Mesenteric fat pad (tissue), 1 donor: Measurements from ENCODE around the gene EXD3. TPM values are rescaled to one million over a fixed set of nuclear protein-coding genes. Genes with fewer than 3 reads are reported as not detected.

ENCODE experiments used
- DNase-seq: peaks from one replicate; pipeline ENCODE4 v3.0.0-alpha.2; 2020; ENCODE audit warnings: low spot score
- total RNA-seq: library from RNA; stranded (reverse); fragmentation: NEBNext Ultra II Directional; extraction: Animal tissue kit (Norgen Biotek cat#: 25700); gene quantifications from one replicate; pipeline ENCODE4 v1.2.1, GENCODE V29; 2021
- donor health status: DM: yes; HTN: yes; CAD: no.

The EXD3 gene
- total RNA-seq, 1 donor from 2014 or later = 14.9 TPM

DNA sequence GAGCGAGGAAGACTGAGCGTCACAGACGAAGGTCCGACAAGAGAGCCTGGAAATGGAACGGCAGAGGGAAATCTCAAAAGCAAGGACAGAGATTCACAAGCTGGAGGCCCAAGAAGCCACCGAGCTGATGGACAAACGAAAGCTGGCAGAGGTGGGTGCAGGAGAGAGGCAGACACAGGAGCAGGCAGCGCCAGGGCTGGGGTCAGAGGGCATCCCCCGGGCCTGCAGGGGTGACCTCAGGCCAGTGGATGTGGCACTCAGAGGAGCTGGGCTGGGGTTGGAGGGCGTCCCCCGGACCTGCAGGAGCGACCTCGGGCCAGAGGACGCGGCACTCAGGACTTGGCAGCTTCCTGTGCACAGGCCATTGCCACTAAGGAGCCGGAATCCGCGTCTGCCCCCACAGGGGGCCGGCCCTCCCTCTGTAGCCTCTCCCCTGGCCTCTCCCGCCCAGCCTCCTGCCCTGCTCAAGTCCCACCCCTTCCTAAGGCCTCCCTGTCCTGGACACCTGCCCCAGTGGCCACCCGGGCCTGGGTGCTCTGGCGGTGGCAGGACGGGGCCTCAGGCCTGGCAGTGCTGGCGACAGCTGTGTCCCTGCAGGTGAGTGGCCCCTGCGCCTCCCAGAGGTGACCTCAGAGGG, 40.4 kb downstream of the EXD3 start:
- peak; percentile 82 for DNase-seq

DNA sequence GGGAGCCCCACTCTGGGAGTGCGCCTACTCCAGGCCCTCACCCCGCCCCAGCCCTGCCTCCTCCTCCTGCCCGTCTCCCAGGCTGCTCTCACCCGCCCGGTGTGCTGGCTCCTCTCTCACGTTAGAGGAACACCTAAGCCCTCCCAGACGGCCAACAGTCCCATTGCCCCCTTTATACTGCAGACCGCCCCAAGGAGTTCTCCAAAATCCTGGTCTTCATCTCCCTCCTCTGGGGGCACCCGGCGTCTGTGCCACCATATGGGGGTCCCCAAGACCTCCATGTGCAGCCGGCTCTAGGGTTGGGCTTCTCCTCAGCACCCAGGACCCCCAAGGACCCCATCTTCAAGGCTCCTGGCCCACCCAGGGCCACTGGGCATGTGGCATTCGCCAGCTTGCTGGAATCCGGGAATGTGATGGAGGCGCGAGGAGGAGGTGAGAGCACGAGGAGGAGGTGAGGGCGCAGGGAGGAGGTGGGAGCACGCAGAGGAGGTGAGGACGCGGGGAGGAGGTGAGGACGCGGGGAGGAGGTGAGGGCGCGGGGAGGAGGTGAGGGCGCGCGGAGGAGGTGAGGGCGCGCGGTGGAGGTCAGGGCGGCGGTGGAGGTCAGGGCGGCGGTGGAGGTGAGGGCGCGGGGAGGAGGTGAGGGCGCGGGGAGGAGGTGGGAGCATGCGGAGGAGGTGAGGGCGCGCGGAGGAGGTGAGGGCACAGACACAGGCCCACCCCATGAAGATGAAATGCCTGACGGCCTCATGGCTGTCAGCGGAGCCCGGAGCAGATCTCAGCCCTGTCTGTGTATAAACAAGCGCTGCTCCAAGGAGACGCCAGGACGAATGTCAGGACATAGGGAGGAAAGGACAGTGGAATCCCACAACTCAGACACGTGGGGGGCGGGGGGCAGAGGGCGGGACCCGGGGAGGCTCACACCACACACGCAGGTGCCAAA, 41.2 kb downstream of the EXD3 start:
- peak; percentile 87 for DNase-seq

DNA sequence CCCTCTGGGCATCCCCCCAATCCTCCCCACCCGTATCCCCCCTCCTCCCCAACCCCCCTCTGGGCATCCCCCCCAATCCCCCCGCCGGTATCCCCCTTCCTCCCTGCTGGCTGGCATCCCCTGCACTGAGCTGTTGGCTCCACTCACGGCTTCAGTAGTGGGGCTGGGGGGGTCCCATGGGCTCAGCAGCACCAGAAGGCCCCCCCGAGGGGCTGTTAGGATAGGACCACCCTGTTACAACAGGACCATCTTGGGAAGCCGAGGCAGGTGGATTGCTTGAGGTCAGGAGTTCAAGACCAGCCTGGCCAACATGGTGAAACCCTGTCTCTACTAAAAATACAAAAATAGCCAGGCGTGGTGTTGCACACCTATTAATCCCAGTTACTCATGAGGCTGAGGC, 42.4 kb downstream of the EXD3 start:
- peak; percentile 62 for DNase-seq

DNA sequence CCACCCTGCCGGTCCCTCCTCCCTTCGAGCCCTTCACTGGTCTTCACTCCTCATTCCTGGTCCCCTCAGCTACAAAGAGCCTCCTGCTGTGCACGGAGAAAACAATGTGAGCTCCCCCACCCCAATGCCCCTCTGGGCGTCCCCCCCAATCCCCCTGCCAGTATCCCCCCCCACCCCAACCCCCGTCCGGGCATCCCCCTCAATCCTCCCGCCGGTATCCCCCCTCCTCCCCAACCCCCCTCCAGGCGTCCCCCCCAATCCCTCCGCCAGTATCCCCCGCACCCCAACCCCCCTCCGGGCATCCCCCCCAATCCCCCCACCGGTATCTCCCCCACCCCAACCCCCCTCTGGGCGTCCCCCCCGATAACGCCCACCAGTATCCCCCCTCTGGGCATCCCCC, 42.8 kb downstream of the EXD3 start:
- DNase-seq = no peak

DNA sequence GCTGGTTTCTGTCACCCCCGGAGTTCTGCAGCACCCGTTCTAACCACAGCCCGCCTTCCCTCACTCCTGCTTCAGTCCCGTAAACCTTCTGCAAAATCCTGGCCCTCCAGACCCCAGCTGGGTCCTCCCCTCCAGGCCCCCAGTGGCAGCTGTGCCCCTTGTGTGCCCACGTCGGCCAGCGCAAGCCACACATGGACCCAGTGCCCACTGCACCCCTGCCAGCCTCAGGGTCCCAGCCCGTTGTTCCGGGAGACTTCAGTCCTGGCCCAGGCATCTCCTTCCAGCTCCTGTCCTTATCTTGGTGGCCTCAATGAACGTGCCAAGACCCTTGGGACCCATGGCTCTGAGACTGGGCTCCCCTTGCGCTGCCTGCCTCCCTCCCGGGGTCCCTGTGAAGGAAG, 43.2 kb downstream of the EXD3 start:
- peak; percentile 83 for DNase-seq

DNA sequence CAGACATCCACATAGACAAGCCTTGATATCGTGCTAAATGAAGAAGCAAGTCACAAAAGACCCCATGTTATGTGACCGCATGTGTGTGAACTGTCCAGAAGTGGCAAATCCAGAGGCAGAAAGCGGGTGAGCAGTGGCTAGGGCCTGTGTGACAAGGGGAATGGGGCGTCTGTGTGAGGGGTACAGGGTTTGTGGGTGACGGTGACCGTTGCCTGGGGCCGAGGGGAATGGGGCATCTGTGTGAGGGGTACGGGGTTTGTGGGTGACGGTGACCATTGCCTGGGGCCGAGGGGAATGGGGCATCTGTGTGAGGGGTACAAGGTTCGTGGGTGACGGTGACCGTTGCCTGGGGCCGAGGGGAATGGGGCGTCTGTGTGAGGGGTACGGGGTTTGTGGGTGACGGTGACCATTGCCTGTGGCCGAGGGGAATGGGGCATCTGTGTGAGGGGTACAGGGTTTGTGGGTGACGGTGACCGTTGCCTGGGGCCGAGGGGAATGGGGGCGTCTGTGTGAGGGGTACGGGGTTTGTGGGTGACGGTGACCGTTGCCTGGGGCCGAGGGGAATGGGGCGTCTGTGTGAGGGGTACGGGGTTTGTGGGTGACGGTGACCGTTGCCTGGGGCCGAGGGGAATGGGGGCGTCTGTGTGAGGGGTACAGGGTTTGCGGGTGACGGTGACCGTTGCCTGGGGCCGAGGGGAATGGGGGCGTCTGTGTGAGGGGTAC, 44.1 kb downstream of the EXD3 start:
- peak; percentile 78 for DNase-seq

DNA sequence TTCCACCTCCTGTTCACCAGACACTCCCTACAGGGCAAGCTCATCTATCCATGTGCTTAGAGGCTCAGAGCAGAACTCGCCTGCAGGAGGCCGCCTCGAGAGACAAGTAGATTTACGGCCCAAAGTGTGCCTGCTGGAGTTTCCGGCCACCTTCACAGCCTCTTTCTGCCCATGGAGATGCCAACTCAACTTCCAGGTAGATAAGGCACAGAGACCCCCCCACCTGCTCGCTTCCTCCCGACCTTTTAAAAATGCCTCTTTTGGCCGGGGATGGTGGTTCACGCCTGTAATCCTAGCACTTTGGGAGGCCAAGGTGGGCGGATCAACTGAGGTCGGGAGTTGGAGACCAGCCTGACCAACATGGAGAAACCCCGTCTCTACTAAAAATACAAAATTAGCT, 46.6 kb downstream of the EXD3 start:
- DNase-seq = peak; percentile 64

DNA sequence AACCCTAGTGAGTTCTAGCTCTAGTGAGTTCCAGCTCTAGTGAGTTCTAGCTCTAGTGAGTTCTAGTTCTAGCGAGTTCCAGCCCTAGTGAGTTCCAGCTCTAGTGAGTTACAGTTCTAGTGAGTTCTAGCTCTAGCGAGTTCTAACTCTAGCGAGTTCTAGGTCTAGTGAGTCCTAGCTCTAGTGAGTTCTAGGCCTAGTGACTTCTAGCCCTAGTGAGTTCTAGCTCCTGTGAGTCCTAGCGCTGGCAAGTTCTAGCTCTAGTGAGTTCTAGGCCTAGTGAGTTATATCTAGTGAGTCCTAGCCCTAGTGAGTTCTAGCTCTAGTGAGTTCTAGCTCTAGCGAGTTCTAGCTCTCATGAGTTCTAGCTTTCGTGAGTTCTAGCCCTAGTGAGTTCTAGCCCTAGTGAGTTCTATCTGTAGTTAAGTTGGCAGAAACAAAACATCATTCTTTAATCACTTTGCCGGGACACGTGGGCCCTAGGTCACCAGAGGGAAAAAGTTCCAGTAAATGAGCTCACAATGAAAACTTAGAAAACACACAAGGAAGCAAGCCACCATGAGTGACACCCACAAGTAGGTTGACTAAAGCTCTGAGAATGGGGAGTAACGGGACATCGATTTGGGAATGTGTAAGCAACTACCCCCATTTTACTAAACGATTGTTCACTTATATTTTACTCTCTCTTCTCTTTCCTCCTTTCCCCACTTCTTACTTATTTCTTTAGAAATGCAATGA, 47.5 kb downstream of the EXD3 start:
- DNase-seq = no peak

DNA sequence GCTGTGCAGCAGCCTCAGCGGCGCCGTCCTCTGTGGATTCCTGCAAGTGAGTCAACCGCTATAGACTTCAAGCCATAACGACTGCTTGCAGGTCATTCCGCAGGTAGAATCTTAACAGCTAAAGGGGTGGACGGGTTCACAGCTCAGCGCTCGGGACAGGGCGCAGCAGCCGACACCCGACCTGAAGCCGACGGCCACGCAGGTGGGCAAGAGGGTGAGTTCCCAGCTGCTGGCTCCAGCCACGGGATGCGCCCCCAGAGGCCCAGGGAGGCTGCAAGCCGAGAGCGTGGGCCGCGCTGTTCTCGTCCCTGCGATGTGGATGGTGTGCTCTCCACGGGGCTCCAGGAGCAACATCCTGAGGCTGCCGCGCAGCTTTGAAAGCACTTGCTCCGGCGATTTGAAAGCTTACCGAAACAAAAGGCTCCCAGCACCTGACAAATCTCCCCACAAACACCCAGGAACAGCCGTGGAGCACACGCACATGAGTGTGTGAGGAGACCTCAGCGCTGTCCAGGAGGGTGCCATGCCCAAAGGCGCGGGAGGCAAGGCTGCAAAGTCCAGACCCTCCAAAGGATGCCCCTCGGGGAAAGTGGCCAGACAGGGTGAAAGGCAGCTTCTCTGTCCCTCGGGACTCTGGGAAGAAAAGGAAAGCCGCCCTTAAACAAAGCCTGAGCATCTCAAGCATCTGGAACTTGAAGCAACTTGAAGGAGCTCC, 48.7 kb downstream of the EXD3 start:
- peak; percentile 76 for DNase-seq

DNA sequence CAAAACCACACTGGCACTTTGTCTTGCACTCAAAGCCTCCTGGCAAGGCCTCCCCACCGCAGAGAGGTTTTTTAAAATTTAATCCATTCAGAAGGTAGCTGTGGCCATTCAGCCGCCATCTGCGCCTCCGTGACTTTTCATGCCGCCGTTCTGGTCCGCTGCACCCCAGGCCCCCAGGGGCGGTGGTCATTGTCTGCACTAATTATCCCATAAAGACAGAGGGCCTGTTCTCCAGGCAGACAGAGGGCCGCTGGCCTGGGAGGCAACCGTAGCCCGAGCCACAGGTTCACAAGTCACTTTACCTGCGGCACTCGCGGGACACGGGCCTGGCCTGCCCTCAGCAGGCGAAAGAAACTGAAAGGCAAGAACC, 49.4 kb downstream of the EXD3 start:
- peak; percentile 82 for DNase-seq

DNA sequence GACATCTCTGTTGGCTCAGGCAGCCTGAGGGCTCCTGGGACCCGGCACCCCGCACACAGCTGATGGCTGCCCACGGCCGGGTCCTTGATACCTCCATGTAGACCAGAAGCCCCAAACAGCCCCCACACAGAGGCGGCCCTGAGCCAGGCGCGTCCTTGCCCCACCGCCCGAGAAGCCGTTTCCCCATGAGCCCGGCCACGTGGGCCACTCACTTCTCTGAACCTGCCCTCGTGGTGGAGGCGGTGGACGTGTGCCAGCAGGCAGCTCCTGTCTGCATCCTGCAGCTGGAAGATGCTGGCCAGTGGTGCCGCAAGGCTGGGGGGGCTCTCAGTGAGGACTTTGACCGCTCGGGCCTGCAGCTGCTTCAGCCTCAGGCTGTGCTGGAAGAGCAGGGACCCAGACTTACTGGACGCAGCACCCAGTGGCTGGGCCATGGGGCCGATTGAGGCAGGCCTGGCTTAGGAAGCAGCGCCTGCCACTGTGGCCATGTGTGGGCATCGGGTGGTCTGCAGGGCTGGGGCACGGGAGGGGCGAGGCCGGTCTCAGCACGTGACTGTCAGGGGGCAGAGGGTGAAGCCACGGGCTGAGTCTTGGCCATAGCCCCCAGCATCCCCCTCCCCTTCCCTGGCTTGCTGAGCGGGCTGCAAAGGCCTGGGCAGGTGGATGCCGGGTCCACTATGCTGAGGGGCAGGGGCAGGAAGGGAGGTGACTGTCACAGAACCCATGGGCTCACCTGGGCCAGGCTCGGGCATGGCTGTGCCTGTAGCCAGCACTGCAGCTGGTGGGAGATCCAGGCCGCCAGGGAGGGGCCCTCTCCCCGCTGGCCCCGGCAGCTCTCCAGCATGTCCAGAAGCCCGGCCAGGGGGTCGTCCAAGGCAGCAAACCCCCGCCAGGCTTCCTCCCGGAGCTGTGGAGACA, 50.0 kb downstream of the EXD3 start:
- DNase-seq = peak; percentile 83

DNA sequence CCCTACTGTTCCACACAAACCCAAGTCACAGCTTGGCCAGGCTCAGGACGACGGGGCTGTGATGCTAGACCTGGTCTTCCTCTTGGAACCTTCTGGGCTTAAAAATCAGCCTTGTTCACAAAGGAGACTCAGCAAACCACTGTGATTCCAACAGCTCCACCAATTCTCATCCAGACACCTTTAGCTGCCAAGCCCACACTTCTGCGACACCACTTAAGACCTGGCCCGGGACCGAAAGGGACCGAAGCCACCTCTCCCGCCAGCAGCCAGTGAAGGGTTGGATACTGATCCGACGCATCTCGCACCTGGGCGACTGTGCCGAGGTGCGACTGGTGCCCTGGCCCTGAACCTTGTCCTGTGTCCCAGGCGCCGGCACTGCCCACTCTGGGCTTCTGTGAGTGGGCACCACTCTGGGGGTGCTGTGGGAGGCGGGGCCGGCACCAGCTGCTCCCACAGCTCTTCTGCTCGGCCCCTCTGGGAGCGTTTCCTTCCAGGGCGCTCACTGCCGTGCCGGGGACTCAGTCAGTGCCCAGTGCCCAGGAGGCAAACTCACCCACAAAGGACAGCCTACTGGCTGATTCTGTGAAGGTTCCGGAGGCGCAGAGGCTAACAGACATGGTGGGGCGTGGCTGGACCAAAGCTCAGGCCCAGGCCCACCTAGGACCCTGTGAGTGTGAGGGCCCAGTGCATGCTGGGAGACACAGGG, 50.9 kb downstream of the EXD3 start:
- DNase-seq = peak; percentile 83

DNA sequence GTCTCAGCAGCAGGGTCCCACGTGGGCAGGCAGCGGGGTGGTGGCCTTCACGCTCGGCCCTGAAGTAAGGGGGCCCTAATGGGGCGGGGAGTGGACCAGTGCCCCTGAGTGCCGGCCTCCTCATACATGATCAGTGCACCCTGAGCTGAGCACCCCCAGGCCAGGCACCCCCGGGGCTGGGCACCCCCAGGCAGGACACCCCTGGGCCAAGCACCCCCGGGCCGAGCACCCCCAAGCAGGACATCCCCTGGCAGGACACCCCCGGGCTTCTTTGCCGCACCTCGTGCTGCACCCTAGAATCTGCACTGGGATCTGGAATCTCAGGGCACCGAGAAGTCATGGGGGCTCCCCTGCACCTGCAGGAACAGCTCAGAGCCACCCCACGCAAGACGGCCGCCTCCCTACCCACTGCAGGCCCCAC, 51.4 kb downstream of the EXD3 start:
- peak; percentile 77 for DNase-seq

DNA sequence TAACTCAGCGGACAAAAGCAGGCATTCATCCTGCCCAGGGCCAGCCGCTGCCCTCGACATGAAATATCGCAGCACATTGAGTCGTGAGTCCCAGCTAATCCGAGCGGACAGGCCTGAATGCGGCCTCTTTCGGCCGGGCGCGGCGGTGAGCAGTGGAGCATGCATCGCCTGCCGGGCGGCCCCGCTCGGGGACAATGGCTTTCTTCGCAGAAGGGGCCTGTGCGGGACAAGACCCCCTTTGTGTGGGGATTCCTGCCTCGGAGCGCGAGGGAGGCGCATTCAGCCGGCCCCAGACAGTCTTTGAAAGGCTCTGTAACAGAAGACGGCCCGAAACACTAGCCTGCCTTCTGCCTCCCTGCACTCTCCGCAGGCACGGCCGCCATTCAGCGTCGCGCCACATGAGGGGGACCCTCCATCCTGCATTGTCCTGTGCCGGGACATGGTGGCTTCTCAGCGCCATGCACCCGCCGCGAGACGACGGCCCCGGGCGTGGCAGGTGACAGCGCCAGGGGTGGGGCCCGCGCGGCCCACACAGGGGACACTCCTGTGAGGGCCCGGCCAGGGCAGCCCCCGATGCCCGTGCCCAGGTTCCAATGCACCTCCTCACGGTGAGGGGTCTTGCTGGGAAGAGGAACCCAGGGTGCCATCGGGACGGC, 52.0 kb downstream of the EXD3 start:
- peak; percentile 89 for DNase-seq

DNA sequence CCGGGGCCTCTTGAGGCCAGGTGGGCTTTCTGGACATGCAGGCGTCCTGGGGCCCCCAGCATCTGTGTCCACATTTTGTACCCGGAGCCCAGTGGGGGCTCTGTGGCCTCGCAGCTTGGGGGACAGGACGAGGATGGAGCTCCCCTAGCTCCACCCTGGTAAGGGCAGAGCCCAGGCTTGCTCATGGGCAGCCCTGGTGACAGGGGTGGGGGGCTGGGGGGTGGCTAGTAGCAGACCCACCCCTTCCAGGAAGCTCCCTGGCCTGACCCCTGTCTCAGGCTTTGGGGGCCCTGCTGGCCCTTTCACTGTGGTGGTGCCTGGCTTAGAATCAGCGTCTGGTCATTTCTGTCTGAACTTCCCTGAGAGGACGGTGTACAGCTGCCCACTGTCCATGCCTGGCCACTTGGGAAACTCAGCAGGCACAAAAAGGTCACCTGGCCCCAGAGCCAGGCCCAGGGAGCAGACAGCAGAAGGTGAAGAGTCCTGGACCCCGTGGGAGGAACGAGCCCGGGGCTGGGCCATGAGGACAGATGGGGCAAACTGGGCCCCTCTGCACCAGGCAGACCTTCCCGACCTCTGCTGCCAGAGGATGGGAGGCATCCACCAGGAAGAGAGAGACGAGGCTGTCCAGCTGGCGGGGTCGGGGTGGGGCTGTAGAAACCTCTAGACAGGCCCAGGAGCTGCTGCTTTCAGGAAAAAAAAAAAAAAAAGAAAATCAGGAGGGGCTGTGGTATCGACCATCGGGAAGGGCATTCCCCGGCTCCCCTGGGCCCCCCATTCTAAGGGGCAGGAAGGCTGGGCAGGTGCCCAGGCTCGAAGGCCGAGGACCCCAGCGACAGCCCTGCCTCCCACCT, 52.8 kb downstream of the EXD3 start:
- peak; percentile 81 for DNase-seq

DNA sequence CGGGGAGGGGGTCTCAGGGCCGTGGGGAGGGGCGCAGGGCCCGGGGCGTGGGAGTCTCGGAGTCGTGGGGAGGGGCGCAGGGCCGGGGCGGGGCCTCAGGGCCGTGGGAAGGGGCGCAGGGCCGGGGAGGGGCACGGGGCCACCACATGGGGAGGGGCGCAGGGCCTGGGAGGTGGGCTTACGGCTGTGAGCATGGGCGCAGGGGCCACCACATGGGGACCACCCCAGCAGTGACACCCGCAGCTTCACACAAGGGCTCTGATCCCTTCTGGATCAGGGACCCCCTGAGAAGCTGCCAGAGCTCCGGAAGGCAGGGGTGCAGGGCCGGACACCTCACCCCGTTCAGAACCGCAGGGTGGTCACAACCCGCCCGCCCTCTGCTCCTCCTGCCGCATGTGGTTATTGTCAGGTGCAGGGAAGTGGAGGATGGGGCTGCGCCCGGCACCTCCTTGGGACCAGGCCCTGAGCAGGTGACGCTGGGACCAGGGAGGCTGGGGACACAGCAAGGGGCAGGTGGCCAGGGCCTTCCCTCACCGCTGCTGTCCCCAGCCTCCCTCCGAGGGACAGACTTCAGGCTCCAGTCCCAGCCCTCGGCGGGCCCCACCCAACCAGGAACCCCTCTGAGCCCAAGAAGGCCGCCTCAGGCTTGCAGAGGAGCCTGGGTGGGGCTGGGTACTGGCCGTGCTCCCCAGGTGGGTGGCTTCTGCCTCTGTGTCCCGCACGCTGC, 53.7 kb downstream of the EXD3 start:
- DNase-seq = peak; percentile 84
